Erythroblast (primary cell): ENCODE data around the gene MRPL46.

Source experiments
- GATA1 ChIP-seq: IDR thresholded peaks from 2 replicates; pipeline ENCODE4 v1.6.1; 2011; ENCODE audit warnings: low read depth, mild to moderate bottlenecking, control low read depth, low read length, moderate library complexity
- POLR2A ChIP-seq: IDR thresholded peaks from 2 replicates; pipeline ENCODE4 v1.6.1; 2011; ENCODE audit warnings: mild to moderate bottlenecking, low read length

DNA sequence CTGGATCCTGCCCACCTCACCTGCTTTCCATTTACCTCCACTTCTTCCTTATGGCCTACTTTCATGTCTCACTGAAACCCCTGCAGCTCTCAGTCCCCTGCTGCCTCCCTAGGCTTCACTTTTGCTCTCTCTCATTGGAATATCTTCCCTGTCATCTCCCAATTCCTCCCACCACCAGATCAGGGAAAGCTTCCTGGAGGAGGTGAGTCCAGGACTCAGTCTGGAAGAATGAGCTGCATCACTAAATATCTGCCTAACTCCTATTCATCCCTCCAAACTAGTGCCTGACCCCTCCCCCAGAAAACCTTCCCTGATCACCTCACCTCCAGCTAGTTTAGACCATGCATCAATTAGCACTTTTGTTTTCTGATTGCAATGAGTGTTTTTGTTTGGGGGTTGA, 37.1 kb downstream of the MRPL46 start:
- no peak for TF ChIP-seq POLR2A
- no peak for TF ChIP-seq GATA1
